ENCODE measurements around the gene YIPF3.
"Not testable (repeated sequence)": the region's sequence is repeated elsewhere in the genome, so short reads cannot be mapped to it uniquely, and the experiment has no call there.

Gene YIPF3

DNA sequence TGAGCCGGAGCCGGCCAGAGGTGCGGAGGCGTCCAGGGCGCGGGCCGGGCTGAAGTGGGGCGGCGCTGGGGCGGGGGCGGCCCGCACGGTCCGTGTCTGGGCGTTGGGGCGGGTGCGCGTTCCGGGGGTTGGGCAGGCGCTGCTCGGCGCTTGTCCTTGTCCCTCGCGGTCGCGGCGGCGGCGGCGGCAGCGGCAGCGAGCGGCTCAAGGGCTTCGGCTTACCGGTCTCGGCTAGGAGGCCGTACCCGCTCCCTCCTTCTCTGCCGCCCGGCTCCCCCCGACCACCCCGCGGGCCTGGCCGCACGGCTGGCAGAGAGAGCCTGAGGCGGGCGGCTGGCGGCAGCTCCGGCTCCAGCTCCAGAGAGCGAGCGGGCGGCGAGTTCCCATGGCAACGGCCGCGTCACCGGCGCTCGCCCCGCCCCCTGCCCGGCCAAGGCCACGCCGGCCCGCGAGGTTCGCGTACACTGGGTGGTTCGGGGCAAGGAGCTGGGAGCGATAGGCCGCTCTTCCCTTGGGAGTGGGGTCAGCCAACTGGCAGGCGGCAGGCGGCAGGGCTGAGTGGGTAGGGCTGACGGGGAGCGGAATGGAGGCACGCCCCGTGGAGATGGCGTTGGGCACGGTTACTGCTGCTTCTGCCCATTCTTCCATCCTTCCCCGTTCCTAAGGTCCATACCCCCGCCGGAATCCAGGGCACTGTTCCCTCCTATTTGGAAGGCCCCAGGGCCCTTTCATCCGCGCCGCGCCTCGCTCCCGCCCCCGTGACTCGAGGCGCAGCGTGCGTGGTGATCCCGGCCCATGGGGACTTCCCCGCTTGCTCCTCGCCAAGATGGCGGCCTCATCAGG is 6.5 kb downstream of the YIPF3 start, which contains the start of gene LRRC73:
TSS of gene LRRC73 (minus strand) at position 363 of the 843 bp plus-strand sequence. CDS start 561 bp downstream, outside the sequence.
- DNase-seq (ENCODE audit: low read depth, low spot score) = no peak

GRCh38 chr6:43509142-43509983 is 7.4 kb downstream of the YIPF3 start:
- DNase-seq (ENCODE audit: low read depth, low spot score) = no peak

DNA sequence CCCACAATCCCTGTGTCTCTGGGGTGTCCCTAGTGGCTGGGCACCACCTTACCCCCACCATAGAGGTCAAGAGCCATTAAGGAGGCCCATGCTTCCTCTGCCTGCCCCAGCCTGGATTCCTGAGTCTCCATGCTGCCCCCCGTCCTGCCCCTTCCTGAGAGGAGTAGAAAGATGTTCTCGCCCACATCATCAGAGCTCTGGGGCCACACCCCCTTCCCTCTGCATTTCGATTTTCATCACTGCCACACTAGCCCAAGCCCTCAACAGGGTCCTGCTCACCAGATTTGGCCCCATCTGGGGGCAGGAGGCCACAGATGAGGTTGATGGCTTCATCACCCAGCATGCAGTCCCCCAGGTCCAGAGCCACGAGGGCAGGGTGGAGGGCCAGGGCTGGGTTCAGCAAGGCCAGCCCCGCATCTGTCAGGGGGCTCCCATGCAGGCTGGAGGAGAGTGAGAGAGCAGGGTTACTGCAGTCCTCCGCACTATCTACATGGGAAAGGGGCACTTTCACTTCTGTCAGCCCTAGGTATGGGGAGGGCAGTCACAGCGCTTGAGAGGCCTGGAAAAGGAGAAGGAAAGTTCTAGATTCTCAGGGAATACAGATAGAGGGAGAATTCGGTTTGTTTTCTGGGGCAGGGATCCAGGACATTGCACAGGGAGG is 8.1 kb downstream of the YIPF3 start:
- no peak for DNase-seq (ENCODE audit: low read depth, low spot score)

DNA sequence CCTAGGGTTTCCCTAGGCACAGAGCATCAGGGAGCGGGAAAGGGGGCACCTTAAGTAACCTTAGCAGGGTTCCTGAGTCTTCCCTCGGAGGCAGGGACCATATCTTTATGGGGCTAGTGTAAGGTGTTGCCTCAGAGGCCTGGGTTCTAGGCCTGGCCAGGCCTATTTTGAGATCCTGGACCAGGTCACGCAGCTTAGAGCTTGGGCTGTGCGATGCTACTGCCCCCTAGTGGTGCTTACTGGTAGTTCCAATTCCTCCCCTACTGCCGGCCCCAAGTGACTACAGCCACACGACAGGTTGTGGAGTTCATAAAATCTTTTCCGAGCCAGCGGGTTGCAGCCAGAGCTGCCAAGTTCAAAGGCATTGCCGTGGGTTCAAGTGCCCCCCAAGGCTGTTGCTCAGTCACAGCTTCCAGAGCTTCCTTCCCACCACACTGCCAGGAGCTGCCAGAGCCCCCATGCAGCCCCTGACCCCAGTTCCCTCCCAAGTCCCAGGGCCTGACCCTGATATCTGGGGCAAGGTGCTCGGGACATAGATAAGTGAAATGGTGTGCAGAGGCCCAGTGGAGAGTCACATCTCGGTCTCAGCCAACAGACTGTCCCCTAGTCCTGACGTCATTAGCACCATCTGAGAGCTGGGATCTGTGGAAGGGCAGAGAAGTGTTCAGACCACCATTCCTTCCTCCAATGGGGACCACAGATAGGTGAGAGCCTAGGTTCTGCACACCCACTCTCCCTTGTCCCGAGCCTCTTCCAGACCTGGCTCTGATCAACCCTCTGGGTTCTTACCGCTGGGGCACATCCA is 9.9 kb downstream of the YIPF3 start:
- peak; percentile 57 for DNase-seq (ENCODE audit: low read depth, low spot score)

- no peak for DNase-seq (ENCODE audit: low read depth, low spot score)
Observed at GRCh38 chr6:43506171-43506570, 10.6 kb downstream of the YIPF3 start.

DNA sequence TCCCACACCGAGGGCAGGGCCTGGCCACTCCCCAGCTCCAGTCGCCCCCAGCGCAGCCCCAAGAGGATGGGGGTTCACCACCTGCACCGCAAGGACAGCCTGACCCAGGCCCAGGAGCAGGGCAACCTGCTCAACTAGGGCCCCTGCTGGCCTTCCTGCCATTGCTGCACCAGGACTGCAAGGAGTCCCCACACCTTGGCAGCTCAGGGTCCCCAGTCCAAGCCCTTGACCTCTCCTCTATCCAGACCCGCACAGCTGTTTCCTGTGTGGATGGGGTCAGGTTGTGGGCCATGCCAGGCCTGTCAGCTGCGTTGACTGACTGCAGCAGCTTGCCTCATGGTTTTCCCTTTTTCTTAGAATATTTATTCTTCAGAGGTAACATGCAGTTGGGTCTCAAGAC is 11.0 kb downstream of the YIPF3 start:
- DNase-seq (ENCODE audit: low read depth, low spot score) = no peak

- DNase-seq (ENCODE audit: low read depth, low spot score) = no peak
Observed at GRCh38 chr6:43504756-43505593, 11.8 kb downstream of the YIPF3 start.

- no peak for DNase-seq (ENCODE audit: low read depth, low spot score)
Observed at GRCh38 chr6:43503443-43503842, 13.3 kb downstream of the YIPF3 start.

DNA sequence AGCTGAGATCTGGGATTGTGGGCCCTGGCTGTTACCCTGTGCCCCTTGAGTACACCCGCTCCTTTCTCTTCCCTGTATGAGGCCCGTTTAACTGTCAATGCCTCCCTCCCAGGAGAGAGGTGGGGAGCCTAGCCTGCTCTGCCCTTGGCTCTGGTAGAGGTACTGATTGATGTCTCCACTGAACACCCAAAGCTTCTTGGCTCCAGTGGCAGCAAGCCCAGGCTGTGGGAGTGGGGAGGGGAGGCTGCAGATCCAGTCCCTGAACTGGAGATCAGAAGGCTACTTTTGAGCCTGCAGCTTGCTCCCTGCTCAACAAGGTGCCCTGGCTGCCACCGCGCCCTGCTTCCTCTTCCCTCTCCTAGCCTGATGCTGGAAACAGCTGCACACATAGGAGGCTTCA is 14.1 kb downstream of the YIPF3 start:
- DNase-seq (ENCODE audit: low read depth, low spot score) = no peak

DNA sequence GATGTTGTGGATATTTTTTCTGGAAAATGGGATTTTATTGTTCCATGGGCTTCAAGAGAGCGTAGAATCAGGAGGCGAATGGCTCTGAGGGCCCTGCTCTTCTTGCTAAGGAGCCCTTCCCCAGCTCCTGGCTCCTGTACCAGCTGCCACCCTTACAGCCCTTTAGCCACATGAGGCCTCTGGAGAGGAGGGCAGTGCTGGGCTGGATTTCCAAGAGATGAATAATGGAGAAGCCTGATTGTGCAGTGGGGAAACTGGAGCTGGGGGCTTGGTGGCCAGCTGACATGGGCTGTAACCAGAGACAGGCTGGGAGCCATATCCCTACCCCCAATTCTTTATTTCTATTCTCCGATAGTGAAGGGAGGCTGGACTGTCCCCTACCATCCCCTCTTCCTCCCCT is 15.8 kb downstream of the YIPF3 start:
- no peak for DNase-seq (ENCODE audit: low read depth, low spot score)

DNA sequence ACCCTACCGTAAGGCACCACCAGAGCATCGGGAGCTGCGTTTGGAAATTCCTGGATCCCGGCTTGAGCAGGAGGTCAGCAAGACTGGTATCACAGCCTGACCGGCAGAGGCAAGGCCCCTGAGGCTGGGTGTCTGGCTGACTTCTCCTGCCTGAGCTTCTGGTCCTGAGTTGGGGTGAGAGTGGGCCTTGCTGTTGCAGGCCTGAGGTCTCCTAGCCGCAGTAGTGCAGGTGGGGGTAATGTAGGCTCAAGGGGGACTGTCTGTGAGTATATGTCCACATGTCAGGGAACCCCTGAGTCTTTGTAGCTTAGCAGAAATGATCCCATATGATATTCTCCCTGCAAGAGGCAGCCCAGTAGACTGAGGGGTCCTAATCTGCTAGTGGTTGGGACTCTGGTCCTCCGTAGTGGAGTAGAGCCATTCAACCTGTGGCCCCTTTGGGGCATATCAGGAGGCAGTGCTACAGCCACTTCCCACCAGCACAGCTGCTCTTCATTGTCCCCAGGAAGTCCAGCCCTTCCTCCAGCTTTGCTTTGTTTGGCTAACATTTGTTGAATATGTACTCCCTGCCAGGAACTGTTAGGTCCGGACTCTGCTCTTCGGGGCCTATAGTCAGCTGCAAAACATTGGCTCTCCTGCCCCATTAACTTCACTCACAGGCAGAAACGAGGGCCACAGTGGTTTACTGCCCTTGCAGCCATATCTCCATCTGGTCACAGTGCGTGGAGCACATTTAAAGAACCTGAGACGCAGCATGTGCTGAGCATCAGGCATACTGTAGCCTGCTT is 17.5 kb downstream of the YIPF3 start:
- no peak for DNase-seq (ENCODE audit: low read depth, low spot score)

DNA sequence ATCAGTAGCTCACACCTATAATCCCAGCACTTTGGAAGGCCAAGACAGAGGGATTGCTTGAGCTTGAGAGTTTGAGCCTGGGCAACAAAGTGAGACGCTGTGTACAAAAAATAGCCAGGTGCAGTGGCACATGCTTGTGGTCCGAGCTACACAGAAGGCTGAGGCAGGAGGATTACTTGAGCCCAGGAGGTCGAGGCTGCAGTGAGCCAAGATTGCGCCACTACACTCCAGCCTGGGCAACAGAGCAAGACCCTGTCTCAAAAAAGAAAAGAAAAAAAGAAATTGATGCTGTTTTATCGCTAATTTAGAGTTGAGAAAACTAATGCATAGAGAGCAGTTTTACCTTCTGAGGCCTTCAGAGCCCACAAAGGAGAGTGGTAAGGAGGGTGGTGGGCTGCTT is 18.4 kb downstream of the YIPF3 start:
- not testable (repeated sequence) for DNase-seq (ENCODE audit: low read depth, low spot score)

DNA sequence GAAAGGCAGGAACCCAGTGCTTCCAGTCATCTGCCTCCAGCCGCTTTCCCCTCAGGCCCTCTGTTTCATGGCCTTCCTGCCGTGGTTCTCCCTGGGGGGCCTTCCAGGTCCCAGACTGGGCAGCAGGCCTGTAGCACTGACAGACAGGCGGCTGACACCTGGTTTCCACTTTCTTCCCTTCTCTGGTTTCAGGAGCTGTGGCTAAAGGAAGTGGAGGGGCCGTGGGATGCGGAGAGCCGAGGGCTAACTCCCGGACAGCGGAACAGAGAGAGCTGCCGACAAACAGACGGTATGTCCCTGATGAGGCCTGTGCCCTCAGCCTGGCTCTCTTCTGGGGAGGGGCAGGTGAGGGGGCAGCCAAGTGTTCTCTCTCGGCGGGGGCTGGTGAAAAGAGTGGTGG is 19.0 kb downstream of the YIPF3 start:
- no peak for DNase-seq (ENCODE audit: low read depth, low spot score)

GRCh38 chr6:43497129-43497396 is 19.7 kb downstream of the YIPF3 start:
- DNase-seq (ENCODE audit: low read depth, low spot score) = no peak

DNA sequence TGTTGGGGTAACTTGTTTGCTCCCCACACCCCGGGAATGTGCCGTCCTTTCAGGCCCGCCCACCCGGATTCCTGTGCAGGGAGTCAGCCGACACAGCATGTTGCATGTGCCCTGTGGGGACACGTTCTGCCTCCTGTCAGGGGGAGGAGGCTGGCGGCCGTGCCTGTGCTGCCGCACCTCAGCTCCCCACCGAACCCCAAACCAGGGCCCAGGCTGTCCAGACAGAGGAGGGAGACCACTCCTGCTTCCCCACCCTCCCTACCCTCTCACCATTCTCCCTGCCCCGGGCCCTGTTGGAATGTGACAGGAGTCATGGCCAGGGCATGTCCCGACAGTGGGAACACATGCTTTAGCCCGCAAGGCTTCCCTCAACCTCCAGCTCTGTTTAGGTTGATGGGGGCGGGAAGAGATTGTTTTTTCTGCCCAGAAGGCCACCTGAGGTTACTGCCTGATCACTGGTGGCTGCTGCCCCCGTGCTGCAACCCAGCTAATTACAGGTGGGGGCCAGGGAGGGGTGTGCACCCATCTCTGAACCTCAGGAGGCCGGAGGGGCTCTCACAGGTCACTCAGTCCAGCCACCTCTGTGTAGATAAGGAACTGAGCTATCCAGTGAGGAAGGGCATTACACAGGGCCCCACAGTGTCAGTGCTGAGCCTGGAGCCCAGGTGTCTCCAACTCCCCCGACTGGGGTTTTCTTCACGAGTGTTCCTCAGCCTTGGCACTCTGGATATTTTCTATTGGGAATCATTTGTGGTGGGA is 20.2 kb downstream of the YIPF3 start:
- no peak for DNase-seq (ENCODE audit: low read depth, low spot score)

GRCh38 chr6:43495409-43495941 is 21.3 kb downstream of the YIPF3 start:
- no peak for DNase-seq (ENCODE audit: low read depth, low spot score)

DNA sequence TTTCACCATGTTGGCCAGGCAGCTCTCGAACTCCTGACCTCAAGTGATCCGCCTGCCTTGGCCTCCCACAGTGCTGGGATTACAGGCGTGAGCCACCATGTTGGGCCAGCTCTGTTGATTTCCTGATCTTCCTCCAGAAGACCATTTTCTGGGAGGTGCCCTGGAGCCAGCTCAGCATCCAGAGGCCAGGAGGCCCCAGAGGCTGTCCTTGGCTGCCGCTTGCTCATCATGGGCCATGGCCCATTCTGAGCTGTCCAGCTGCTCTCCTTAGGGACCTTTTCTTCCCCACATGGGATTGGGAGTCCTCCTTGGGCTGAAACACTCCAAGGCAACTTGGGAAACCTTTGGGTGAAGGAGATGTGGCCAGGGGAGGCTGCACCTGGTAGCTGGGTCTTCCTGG is 22.0 kb downstream of the YIPF3 start:
- DNase-seq (ENCODE audit: low read depth, low spot score) = no peak

GRCh38 chr6:43494321-43494720 is 22.4 kb downstream of the YIPF3 start:
- no peak for DNase-seq (ENCODE audit: low read depth, low spot score)

DNA sequence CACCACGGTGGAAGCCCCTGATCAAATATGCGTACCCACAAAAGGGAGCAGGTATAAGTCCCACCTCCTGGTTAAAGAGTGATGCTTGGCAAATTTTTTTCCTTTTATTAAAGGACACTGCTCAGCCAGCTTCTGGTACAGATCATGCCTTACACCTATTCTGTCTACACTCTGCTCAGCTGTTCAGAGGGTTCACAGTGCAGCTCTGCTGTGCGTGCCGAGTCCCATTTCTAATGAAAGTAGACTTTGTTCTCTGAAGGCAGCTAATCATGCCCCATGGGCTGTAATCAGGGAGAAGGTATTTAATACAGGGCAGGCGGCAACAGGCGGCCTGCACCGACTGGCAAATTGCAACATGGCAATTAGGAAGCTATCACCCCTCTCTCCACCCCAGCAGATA is 22.9 kb downstream of the YIPF3 start:
- DNase-seq (ENCODE audit: low read depth, low spot score) = no peak

Measured in brain pericyte (primary cell).